K562 (cell line): ENCODE measurements around the gene CWF19L2. TPM values are rescaled to one million over a fixed set of nuclear protein-coding genes. Genes with fewer than 3 reads are reported as not detected.

ENCODE experiments used
- ATAC-seq: fragments of 200-7000 bp; cut with Tn5 transposase; 3 replicates; pipeline ENCODE4 v1.9.1; 2020; ENCODE audit warnings: moderate library complexity
- BruUV-seq: library from RNA; stranded (reverse); fragments of 400-500 nt; replicated peaks from 2 replicates; lab custom pipeline; 2021; lab: Mats Ljungman, UMichigan
- CTCF ChIA-PET: fragments of 300-600 bp; formaldehyde crosslinking; extraction: SDS; loops from one replicate; lab custom pipeline; 2021; ENCODE audit warnings: low intra/inter-chr PET ratio; lab: Yijun Ruan, JAX
- POLR2A ChIA-PET: fragments of 300-600, 350-650 bp; sonication (Branson Sonifier 250); formaldehyde crosslinking; extraction: SDS; loops from one replicate; lab custom pipeline; 2021; ENCODE audit warnings: antibody characterized with exemption, inconsistent platforms; lab: Yijun Ruan, JAX
- DNase-seq, 4 experiments: peaks; one replicate each; pipeline versions ENCODE4 v3.0.0 to v3.0.0-alpha.2; 2011 to 2018; ENCODE audit warnings: low spot score in 3 of 4, mixed read lengths in 3 of 4; ENCODE audit errors: extremely low read depth in 1 of 4
- FAIRE-seq: peaks from 2 replicates; lab custom pipeline; 2011; peaks lifted over from hg19 to GRCh38; lab: Jason Lieb, UNC
- H2AFZ ChIP-seq: 2 replicates; pipeline ENCODE4 v1.6.0; 2011; ENCODE audit warnings: low read depth, low read length, control low read depth, inconsistent platforms
- H3K27ac ChIP-seq: fragments of 200-600 bp; 3 replicates; pipeline ENCODE4 v1.8.0; 2011; ENCODE audit warnings: low read depth, mild to moderate bottlenecking, control low read depth, inconsistent platforms, low read length, moderate library complexity, mixed read lengths; ENCODE audit errors: extremely low read depth
- H3K27me3 ChIP-seq, 2 experiments: fragments of 300-600 bp in 1 of 2; 2 replicates in 1 of 2; 3 replicates in 1 of 2; pipeline versions ENCODE4 v1.6.0 to v1.8.0; 2011; ENCODE audit warnings: inconsistent platforms in 2 of 2, low read length in 2 of 2, mild to moderate bottlenecking in 1 of 2, mixed read lengths in 1 of 2, moderate library complexity in 1 of 2; ENCODE audit not compliant: control insufficient read depth in 2 of 2, insufficient read depth in 2 of 2
- H3K36me3 ChIP-seq: fragments of 300-600 bp; 3 replicates; pipeline ENCODE4 v1.8.0; 2011; ENCODE audit warnings: mild to moderate bottlenecking, low read length, inconsistent platforms; ENCODE audit not compliant: control insufficient read depth, insufficient read depth
- H3K4me1 ChIP-seq, 2 experiments: fragments of 200-600 bp in 1 of 2; replicated peaks in 1 of 2; 2 replicates in 1 of 2; 3 replicates in 1 of 2; pipeline versions ENCODE4 v1.5.1 to v1.8.0; 2011; ENCODE audit warnings: inconsistent platforms in 2 of 2, low read length in 2 of 2, mild to moderate bottlenecking in 1 of 2, mixed read lengths in 1 of 2, moderate library complexity in 1 of 2; ENCODE audit not compliant: control insufficient read depth in 2 of 2, insufficient read depth in 2 of 2
- H3K4me2 ChIP-seq: 2 replicates; pipeline ENCODE4 v1.6.1; 2011; ENCODE audit warnings: low read length, control low read depth, inconsistent platforms, mixed read lengths; ENCODE audit not compliant: insufficient read depth
- H3K4me3 ChIP-seq: fragments of 200-600 bp; sonication (generic), shearing (Covaris generic); 2 replicates; pipeline ENCODE4 v1.5.1; 2016; ENCODE audit warnings: control low read depth, inconsistent platforms
- H3K79me2 ChIP-seq: fragments of 200-600 bp; 3 replicates; pipeline ENCODE4 v1.8.0; 2011; ENCODE audit warnings: low read length, inconsistent platforms; ENCODE audit not compliant: control insufficient read depth, insufficient read depth
- H3K9ac ChIP-seq, 2 experiments: 2 replicates each; pipeline versions ENCODE4 v1.6.0 to v1.6.1; 2011; ENCODE audit warnings: low read depth in 2 of 2, low read length in 2 of 2, control low read depth in 1 of 2, inconsistent platforms in 1 of 2, mild to moderate bottlenecking in 1 of 2, mixed read lengths in 1 of 2; ENCODE audit not compliant: insufficient read depth in 1 of 2
- H3K9me1 ChIP-seq: one replicate; pipeline ENCODE4 v1.6.0; 2011; ENCODE audit warnings: inconsistent platforms, mild to moderate bottlenecking, low read length, moderate library complexity; ENCODE audit not compliant: control insufficient read depth, insufficient read depth
- H3K9me3 ChIP-seq: replicated peaks from 2 replicates; pipeline ENCODE4 v1.5.1; 2011; ENCODE audit warnings: low read depth, low read length, inconsistent platforms; ENCODE audit not compliant: control insufficient read depth, insufficient read depth
- H4K20me1 ChIP-seq: replicated peaks from 2 replicates; pipeline ENCODE4 v1.6.1; 2011; ENCODE audit warnings: low read length, inconsistent platforms, mixed read lengths; ENCODE audit not compliant: control insufficient read depth, insufficient read depth
- CXXC5 ChIP-seq: fragments of 250-450 bp; sonication (Bioruptor Pico); IDR thresholded peaks from 2 replicates; pipeline ENCODE4 v1.8.0; 2022; ENCODE audit warnings: inconsistent platforms, mild to moderate bottlenecking, moderate library complexity
- EGR1 ChIP-seq: fragments of 450-650 bp; conservative IDR thresholded peaks from 2 replicates; pipeline ENCODE4 v1.6.1; 2017; ENCODE audit warnings: mild to moderate bottlenecking
- EWSR1 ChIP-seq: fragments of 450-650 bp; IDR thresholded peaks from 2 replicates; pipeline ENCODE4 v1.6.1; 2018; ENCODE audit warnings: borderline replicate concordance, mild to moderate bottlenecking, low read depth, moderate library complexity; ENCODE audit not compliant: partially characterized antibody
- FOXM1 ChIP-seq, 2 experiments: fragments of 450-650 bp in 1 of 2; sonication (generic) in 1 of 2; formaldehyde crosslinking in 1 of 2; IDR thresholded peaks; 2 replicates each; pipeline versions ENCODE4 v1.6.1 to v1.9.0; 2017 to 2022; ENCODE audit warnings: low read depth in 2 of 2, mild to moderate bottlenecking in 2 of 2, missing genetic modification reagents in 1 of 2, moderate library complexity in 1 of 2
- LEF1 ChIP-seq: fragments of 450-650 bp; IDR thresholded peaks from 2 replicates; pipeline ENCODE4 v1.6.1; 2016; ENCODE audit warnings: mild to moderate bottlenecking
- NONO ChIP-seq, 2 experiments: fragments of 200-400 bp in 1 of 2; fragments of 450-650 bp in 1 of 2; formaldehyde crosslinking in 1 of 2; IDR thresholded peaks; 2 replicates each; pipeline ENCODE4 v1.6.1; 2017; ENCODE audit warnings: low read depth in 2 of 2, mild to moderate bottlenecking in 2 of 2, moderate library complexity in 2 of 2, low read length in 1 of 2
- NRF1 ChIP-seq, 2 experiments: fragments of 450-650 bp; IDR thresholded peaks in 1 of 2; conservative IDR thresholded peaks in 1 of 2; 2 replicates each; pipeline ENCODE4 v1.6.1; 2014; ENCODE audit warnings: mild to moderate bottlenecking in 2 of 2
- ZFP30 ChIP-seq: fragments of 250-450 bp; sonication (Bioruptor Pico); IDR thresholded peaks from 2 replicates; pipeline ENCODE4 v1.8.0; 2022; ENCODE audit warnings: moderate library complexity, mild to moderate bottlenecking, inconsistent platforms, borderline replicate concordance
- ZKSCAN1 ChIP-seq: fragments of 150-350 bp; IDR thresholded peaks from 2 replicates; pipeline ENCODE4 v1.6.1; 2016; ENCODE audit warnings: low read depth, low read length
- ZNF12 ChIP-seq: sonication (generic); formaldehyde crosslinking; IDR thresholded peaks from 2 replicates; pipeline ENCODE4 v1.4.0; 2020; ENCODE audit warnings: mild to moderate bottlenecking, missing genetic modification reagents
- ZNF217 ChIP-seq: sonication (generic); formaldehyde crosslinking; IDR thresholded peaks from 2 replicates; pipeline ENCODE4 v1.8.0; 2022; ENCODE audit warnings: mild to moderate bottlenecking, missing genetic modification reagents
- WGBS: fragments of 100-300 bp; shearing (Covaris generic); methylation state at CpG from one replicate; pipeline ENCODE4 v1.1.6; 2016; ENCODE audit warnings: low coverage, mixed read lengths; ENCODE audit not compliant: insufficient coverage; ENCODE audit errors: missing lambda C conversion rate; 5-methylcytosine and 5-hydroxymethylcytosine counted together
- in situ Hi-C: fragments of 300-500 bp; cut with MboI; formaldehyde crosslinking; loops from 4 replicates; pipeline ENCODE4 v1.15.0; 2018; ENCODE audit warnings: inconsistent platforms, mixed read lengths
- intact Hi-C: fragments of 100-400 bp; cut with micrococcal nuclease; formaldehyde crosslinking; loops from 2 replicates; pipeline ENCODE4 v1.14.2; 2022
- polyA plus RNA-seq, 8 experiments: library from polyadenylated mRNA; depleted of rRNA in 4 of 8; stranded (reverse) in 5 of 8; unstranded in 3 of 8; fragments of >200 nt; fragmentation: Nextera tagmentation in 2 of 8; fragmentation: Illumina TruSeq in 1 of 8; extraction: Ambion mirVana in 2 of 8; extraction: Trizol in 1 of 8; gene quantifications; 2 replicates each; pipeline versions ENCODE4 v1.2.1 to v1.2.3, GENCODE V29; 2011 to 2014; ENCODE audit warnings: inconsistent platforms in 1 of 8, missing spikeins in 1 of 8
- total RNA-seq, 7 experiments: library from RNA; depleted of rRNA in 6 of 7; stranded (reverse); fragments of >200 nt in 6 of 7; fragmentation: Illumina TruSeq in 2 of 7; extraction: Trizol in 2 of 7; gene quantifications; 2 replicates each; pipeline versions ENCODE4 v1.2.1 to v1.2.3, GENCODE V29; 2011 to 2021; ENCODE audit warnings: low replicate concordance in 1 of 7
- TF ChIP-seq, protein P1 (sequence below), 2 experiments: fragments of 450-650 bp; formaldehyde crosslinking in 1 of 2; IDR thresholded peaks; 2 replicates each; pipeline versions ENCODE4 v1.4.0 to v1.6.1; 2014 to 2020; ENCODE audit warnings: mild to moderate bottlenecking in 2 of 2, borderline replicate concordance in 1 of 2, low read depth in 1 of 2
- TF ChIP-seq, protein P2 (sequence below): sonication (generic); formaldehyde crosslinking; IDR thresholded peaks from 2 replicates; pipeline ENCODE4 v1.8.1; 2023; ENCODE audit warnings: mild to moderate bottlenecking, missing genetic modification reagents

The CWF19L2 gene
- total and polyA plus RNA-seq, 9 of the 15 experiments (the other 6 are each of a cell fraction or from before 2014, with no cell fraction given): 4.7 to 23.3 (median 10.2) TPM

DNA sequence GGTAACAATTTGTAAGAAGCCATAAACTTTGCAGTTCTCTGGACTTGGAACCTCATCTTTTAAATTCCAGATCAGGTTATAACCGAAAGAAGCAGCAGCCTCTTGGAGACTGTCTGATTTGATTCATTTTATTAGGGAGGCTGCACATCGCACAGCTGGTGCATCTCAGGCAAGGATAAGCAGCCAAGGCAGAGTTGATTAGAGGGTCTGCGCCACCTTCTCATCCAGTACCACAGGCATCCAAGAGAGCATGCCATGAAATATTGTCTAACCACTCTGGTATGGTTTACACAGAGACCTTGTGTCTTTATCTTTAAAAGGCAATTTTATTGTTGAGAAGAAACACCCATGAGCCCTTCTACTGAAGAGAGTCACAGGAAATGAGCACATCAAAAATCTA is 16.2 kb upstream of the CWF19L2 start:
- POLR2A ChIA-PET: interaction anchor here (0.7 kb wide), 1 partner anchor 16 kb away, joined by 5 read pairs; the partner anchor contains the start of gene CWF19L2
- Histone ChIP-seq H3K4me3 (no peak overlapping the region), H3K4me1 (no peaks in the 10 kb centered on the region), H3K9ac (no peak overlapping the region), H4K20me1 (no peaks in the 10 kb centered on the region), H3K27me3 (no peaks in the 10 kb centered on the region; a peak in 1 of 5 replicates), H2AFZ (no peak overlapping the region), H3K36me3 (no peaks in the 10 kb centered on the region), H3K27ac (no peak overlapping the region), H3K9me1 (no peaks in the 10 kb centered on the region), H3K79me2 (no peaks in the 10 kb centered on the region), H3K9me3 (no peaks in the 10 kb centered on the region), H3K4me2 (no peak overlapping the region)
- FAIRE-seq (no peak), DNase-seq (no peak), ATAC-seq (no peak)
- intact Hi-C loops (no loop called here), in situ Hi-C loops (no loop called here)
- 0% methylated on average over 3 of the region's 3 CpGs for WGBS
- CTCF ChIA-PET: no interaction called here
- TF ChIP-seq ZNF12 (CRISPR knock-in tag) (no peak), EGR1 (no peak), LEF1 (no peak), ZNF217 (no peak), EWSR1 (no peak), NRF1 (conservative IDR thresholded peaks at IDR 0.05 in 1 of 2, IDR thresholded peaks at IDR 0.05 in 1 of 2) (no peak), FOXM1 (IDR thresholded peaks at IDR 0.05; ENCODE audit: low read depth) (no peak), FOXM1 (CRISPR knock-in tag; IDR thresholded peaks at IDR 0.05; ENCODE audit: low read depth) (no peak), ZKSCAN1 (no peak), CXXC5 (CRISPR knock-in tag) (no peak), ZFP30 (CRISPR knock-in tag) (no peak), NONO (IDR thresholded peaks at IDR 0.05; ENCODE audit: low read depth in 2 of 2, low read length in 1 of 2) (no peak)
- TF ChIP-seq, protein P1, sequence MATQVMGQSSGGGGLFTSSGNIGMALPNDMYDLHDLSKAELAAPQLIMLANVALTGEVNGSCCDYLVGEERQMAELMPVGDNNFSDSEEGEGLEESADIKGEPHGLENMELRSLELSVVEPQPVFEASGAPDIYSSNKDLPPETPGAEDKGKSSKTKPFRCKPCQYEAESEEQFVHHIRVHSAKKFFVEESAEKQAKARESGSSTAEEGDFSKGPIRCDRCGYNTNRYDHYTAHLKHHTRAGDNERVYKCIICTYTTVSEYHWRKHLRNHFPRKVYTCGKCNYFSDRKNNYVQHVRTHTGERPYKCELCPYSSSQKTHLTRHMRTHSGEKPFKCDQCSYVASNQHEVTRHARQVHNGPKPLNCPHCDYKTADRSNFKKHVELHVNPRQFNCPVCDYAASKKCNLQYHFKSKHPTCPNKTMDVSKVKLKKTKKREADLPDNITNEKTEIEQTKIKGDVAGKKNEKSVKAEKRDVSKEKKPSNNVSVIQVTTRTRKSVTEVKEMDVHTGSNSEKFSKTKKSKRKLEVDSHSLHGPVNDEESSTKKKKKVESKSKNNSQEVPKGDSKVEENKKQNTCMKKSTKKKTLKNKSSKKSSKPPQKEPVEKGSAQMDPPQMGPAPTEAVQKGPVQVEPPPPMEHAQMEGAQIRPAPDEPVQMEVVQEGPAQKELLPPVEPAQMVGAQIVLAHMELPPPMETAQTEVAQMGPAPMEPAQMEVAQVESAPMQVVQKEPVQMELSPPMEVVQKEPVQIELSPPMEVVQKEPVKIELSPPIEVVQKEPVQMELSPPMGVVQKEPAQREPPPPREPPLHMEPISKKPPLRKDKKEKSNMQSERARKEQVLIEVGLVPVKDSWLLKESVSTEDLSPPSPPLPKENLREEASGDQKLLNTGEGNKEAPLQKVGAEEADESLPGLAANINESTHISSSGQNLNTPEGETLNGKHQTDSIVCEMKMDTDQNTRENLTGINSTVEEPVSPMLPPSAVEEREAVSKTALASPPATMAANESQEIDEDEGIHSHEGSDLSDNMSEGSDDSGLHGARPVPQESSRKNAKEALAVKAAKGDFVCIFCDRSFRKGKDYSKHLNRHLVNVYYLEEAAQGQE (IDR thresholded peaks at IDR 0.05; ENCODE audit: borderline replicate concordance): no peak
- TF ChIP-seq, protein P1 (CRISPR knock-in tag; IDR thresholded peaks at IDR 0.05; ENCODE audit: low read depth): no peak
- TF ChIP-seq, protein P2, sequence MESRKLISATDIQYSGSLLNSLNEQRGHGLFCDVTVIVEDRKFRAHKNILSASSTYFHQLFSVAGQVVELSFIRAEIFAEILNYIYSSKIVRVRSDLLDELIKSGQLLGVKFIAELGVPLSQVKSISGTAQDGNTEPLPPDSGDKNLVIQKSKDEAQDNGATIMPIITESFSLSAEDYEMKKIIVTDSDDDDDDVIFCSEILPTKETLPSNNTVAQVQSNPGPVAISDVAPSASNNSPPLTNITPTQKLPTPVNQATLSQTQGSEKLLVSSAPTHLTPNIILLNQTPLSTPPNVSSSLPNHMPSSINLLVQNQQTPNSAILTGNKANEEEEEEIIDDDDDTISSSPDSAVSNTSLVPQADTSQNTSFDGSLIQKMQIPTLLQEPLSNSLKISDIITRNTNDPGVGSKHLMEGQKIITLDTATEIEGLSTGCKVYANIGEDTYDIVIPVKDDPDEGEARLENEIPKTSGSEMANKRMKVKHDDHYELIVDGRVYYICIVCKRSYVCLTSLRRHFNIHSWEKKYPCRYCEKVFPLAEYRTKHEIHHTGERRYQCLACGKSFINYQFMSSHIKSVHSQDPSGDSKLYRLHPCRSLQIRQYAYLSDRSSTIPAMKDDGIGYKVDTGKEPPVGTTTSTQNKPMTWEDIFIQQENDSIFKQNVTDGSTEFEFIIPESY: no peak
- BruUV-seq: no TSS peak
